Trophoblast cell (in vitro differentiated cells and primary cell): ENCODE data around the gene PLET1.

ENCODE experiments used
- DNase-seq, 2 donors: peaks; one replicate each; pipeline ENCODE4 v3.0.0-alpha.2; 2016
- H2AFZ ChIP-seq: 2 replicates; pipeline ENCODE4 v1.6.1; 2013; ENCODE audit warnings: low read length, moderate library complexity, mild to moderate bottlenecking; ENCODE audit not compliant: insufficient read depth, poor library complexity
- H2AK5ac ChIP-seq: 2 replicates; pipeline ENCODE4 v1.6.1; 2013; ENCODE audit warnings: mild to moderate bottlenecking, low read length
- H2BK120ac ChIP-seq: 2 replicates; pipeline ENCODE4 v1.6.1; 2013; ENCODE audit warnings: low read length, mild to moderate bottlenecking, moderate library complexity; ENCODE audit not compliant: insufficient read depth, poor library complexity
- H2BK12ac ChIP-seq: 2 replicates; pipeline ENCODE4 v1.6.1; 2013; ENCODE audit warnings: mild to moderate bottlenecking, low read length, moderate library complexity
- H2BK5ac ChIP-seq: 2 replicates; pipeline ENCODE4 v1.6.1; 2013; ENCODE audit warnings: low read length, low read depth, moderate library complexity, mild to moderate bottlenecking; ENCODE audit not compliant: poor library complexity
- H3K14ac ChIP-seq: 2 replicates; pipeline ENCODE4 v1.6.1; 2013; ENCODE audit warnings: mild to moderate bottlenecking, low read length
- H3K18ac ChIP-seq: 2 replicates; pipeline ENCODE4 v1.6.1; 2013; ENCODE audit warnings: mild to moderate bottlenecking, low read length
- H3K23ac ChIP-seq: 2 replicates; pipeline ENCODE4 v1.6.1; 2013; ENCODE audit warnings: low read length
- H3K27ac ChIP-seq: 2 replicates; pipeline ENCODE4 v1.5.1; 2013; ENCODE audit warnings: low read depth, mild to moderate bottlenecking, inconsistent platforms, low read length, moderate library complexity
- H3K27me3 ChIP-seq: 2 replicates; pipeline ENCODE4 v1.6.1; 2013; ENCODE audit warnings: inconsistent platforms, mild to moderate bottlenecking, low read length, moderate library complexity; ENCODE audit not compliant: insufficient read depth
- H3K36me3 ChIP-seq, 2 experiments: 1 replicate in 1 of 2; 2 replicates in 1 of 2; pipeline ENCODE4 v1.6.1; 2013; ENCODE audit warnings: low read length in 2 of 2, mild to moderate bottlenecking in 2 of 2, moderate library complexity in 1 of 2; ENCODE audit not compliant: insufficient read depth in 2 of 2, control insufficient read depth in 1 of 2
- H3K4ac ChIP-seq: 2 replicates; pipeline ENCODE4 v1.6.1; 2013; ENCODE audit warnings: low read depth, mild to moderate bottlenecking, low read length, moderate library complexity
- H3K4me1 ChIP-seq, 2 experiments: 1 replicate in 1 of 2; 2 replicates in 1 of 2; pipeline ENCODE4 v1.6.1; 2013; ENCODE audit warnings: low read length in 2 of 2, mild to moderate bottlenecking in 2 of 2, moderate library complexity in 1 of 2; ENCODE audit not compliant: insufficient read depth in 2 of 2, control insufficient read depth in 1 of 2
- H3K4me2 ChIP-seq: 2 replicates; pipeline ENCODE4 v1.6.1; 2013; ENCODE audit warnings: inconsistent platforms, mild to moderate bottlenecking, low read length, moderate library complexity
- H3K4me3 ChIP-seq: 2 replicates; pipeline ENCODE4 v1.5.1; 2013; ENCODE audit warnings: mild to moderate bottlenecking, low read depth, low read length, inconsistent platforms
- H3K79me1 ChIP-seq: one replicate; pipeline ENCODE4 v1.6.1; 2013; ENCODE audit warnings: low read length
- H3K79me2 ChIP-seq: 2 replicates; pipeline ENCODE4 v1.6.1; 2013; ENCODE audit warnings: low read length, mild to moderate bottlenecking; ENCODE audit not compliant: control insufficient read depth, insufficient read depth, poor library complexity
- H3K9ac ChIP-seq: 2 replicates; pipeline ENCODE4 v1.6.1; 2013; ENCODE audit warnings: mild to moderate bottlenecking, low read length
- H3K9me3 ChIP-seq: 2 replicates; pipeline ENCODE4 v1.6.1; 2013; ENCODE audit warnings: low read depth, mild to moderate bottlenecking, control low read depth, inconsistent platforms, low read length; ENCODE audit not compliant: insufficient read depth
- H4K12ac ChIP-seq: 2 replicates; pipeline ENCODE4 v1.6.1; 2013; ENCODE audit warnings: low read depth, mild to moderate bottlenecking, low read length, moderate library complexity
- H4K8ac ChIP-seq: 2 replicates; pipeline ENCODE4 v1.6.1; 2013; ENCODE audit warnings: low read depth, mild to moderate bottlenecking, low read length, moderate library complexity
- H4K91ac ChIP-seq: one replicate; pipeline ENCODE4 v1.6.1; 2013; ENCODE audit warnings: low read depth, mild to moderate bottlenecking, low read length, moderate library complexity
- WGBS: extraction: QIAGEN DNeasy Blood & Tissue Kit; methylation state at CpG from one replicate; pipeline ENCODE4 v1.1.7; 2013; ENCODE audit warnings: missing lambda C conversion rate; ENCODE audit not compliant: insufficient read length, insufficient coverage; ENCODE audit errors: extremely low coverage; 5-methylcytosine and 5-hydroxymethylcytosine counted together

Gene PLET1

DNA sequence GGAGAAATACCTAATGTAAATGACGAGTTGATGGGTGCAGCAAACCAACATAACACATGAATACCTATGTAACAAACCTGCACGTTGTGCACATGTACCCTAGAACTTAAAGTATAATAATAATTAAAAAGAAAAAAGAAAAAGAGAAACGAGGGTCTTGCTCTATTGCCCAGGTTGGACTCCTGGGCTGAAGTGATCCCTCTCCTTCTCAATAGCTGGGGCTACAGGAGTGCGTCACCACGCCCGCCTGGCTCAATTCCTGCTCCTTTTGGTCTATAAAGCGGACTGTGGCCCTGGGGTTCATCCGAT lies 35.0 kb downstream of the PLET1 start:
- Histone ChIP-seq H3K27me3 (no peaks in the 10 kb centered on the region), H3K36me3 (peaks cover 0 to 9% of the 10 kb centered on the region in 2 experiments), H4K12ac (peak overlapping the region; percentile 79), H3K14ac (peak overlapping the region; percentile 37), H3K9ac (peak overlapping the region; percentile 88), H4K8ac (peak overlapping the region; percentile 87), H3K4me2 (peak overlapping the region; percentile 60), H3K27ac (peak overlapping the region; percentile 98), H3K23ac (no peak overlapping the region), H3K79me2 (peaks cover 20% of the 10 kb centered on the region), H2BK5ac (peak overlapping the region; percentile 88), H3K4ac (peak overlapping the region; percentile 6), H3K9me3 (no peaks in the 10 kb centered on the region), H3K79me1 (peaks cover 35% of the 10 kb centered on the region), H2BK120ac (peak overlapping the region; percentile 16), H2AK5ac (peak overlapping the region; percentile 11), H2BK12ac (peak overlapping the region; percentile 29), H2AFZ (peak overlapping the region; percentile 64), H3K18ac (peak overlapping the region; percentile 39), H3K4me1 (peaks cover 18 to 23% of the 10 kb centered on the region in 2 experiments), H3K4me3 (peak overlapping the region; percentile 95), H4K91ac (peak overlapping the region; percentile 86)
- no CpG with 5 or more reads among the region's 8 CpGs for WGBS
- DNase-seq: no peak

DNA sequence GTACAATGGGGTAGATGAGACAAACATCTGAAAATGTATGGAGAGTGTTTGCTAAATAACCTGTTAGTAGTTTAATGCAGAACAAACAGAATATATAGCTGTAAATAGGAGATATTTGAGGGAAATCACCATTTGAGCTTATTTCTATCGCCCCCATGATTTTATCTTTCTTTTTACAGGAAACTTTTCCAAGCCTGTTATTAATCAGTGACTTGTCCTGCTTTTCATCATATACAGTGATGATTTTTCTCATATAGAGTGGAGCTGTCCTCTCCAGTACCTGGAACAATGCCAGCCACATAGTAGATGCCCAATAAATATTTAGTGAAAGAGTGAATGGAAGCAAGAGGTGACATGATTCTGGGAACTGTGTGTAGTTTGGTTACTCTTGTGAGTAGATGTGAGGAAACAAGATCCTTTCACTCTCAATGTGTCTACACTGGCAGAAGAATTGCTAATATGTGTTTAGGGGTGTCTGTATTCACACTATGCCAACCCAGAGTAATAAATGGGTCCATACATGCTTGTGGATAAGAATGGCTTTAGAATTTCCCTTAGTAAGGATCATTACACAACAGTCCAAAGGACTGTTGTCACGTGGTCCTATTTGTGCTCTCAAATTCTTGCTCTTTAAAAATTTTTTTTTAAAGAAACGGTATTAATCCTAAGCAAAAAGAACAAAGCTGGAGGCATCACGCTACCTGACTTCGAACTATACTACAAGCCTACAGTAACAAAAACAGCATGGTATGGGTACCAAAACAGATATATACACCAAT lies 36.7 kb downstream of the PLET1 start:
- no peak overlapping the region for H2BK120ac ChIP-seq
- no peak overlapping the region for H2BK5ac ChIP-seq
- DNase-seq: no peak
- peaks cover 42% of the 10 kb centered on the region for H3K79me1 ChIP-seq
- H2AFZ ChIP-seq: no peak overlapping the region
- H3K9me3 ChIP-seq: no peaks in the 10 kb centered on the region
- peaks cover 17 to 24% of the 10 kb centered on the region in 2 experiments for H3K4me1 ChIP-seq
- no peak overlapping the region for H4K91ac ChIP-seq
- no peak overlapping the region for H2BK12ac ChIP-seq
- H3K4ac ChIP-seq: no peak overlapping the region
- no peak overlapping the region for H4K8ac ChIP-seq
- no peak overlapping the region for H3K27ac ChIP-seq
- H3K23ac ChIP-seq: no peak overlapping the region
- no peak overlapping the region for H2AK5ac ChIP-seq
- H3K4me2 ChIP-seq: no peak overlapping the region
- peaks cover 0 to 1% of the 10 kb centered on the region in 2 experiments for H3K36me3 ChIP-seq
- H3K79me2 ChIP-seq: peaks cover 21% of the 10 kb centered on the region
- no peak overlapping the region for H3K18ac ChIP-seq
- H3K14ac ChIP-seq: no peak overlapping the region
- no peaks in the 10 kb centered on the region for H3K27me3 ChIP-seq
- no peak overlapping the region for H4K12ac ChIP-seq
- H3K9ac ChIP-seq: no peak overlapping the region
- H3K4me3 ChIP-seq: no peak overlapping the region
- WGBS: no CpG with 5 or more reads among the region's 5 CpGs

DNA sequence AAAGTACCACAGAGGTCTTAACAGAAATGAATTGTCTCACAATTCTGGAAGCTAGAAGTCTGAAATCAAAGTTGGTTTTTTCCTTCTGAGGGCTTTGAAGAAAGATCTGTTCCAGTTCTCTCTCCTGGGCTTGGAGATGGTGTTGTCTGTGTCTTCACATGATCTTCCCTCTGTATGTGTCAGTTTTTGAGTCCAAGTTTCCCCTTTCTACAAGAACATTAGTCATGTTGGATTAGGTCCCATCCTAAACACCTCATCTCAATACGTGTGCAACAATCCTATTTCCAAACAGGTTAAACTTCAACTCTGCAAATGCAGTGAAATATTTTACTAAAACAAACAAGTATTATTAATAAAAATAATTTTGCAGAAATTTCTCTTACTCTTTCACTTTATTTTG lies 37.5 kb downstream of the PLET1 start:
- Histone ChIP-seq H3K36me3 (peaks cover 0 to 1% of the 10 kb centered on the region in 2 experiments), H4K12ac (no peak overlapping the region), H3K4me3 (no peak overlapping the region), H4K8ac (no peak overlapping the region), H3K23ac (no peak overlapping the region), H3K27me3 (no peaks in the 10 kb centered on the region), H3K18ac (no peak overlapping the region), H2BK120ac (peak overlapping the region; percentile 97), H3K14ac (no peak overlapping the region), H3K9ac (no peak overlapping the region), H3K27ac (peak overlapping the region; percentile 93), H2AFZ (no peak overlapping the region), H3K79me2 (peaks cover 21% of the 10 kb centered on the region), H2BK5ac (no peak overlapping the region), H3K4me1 (peaks cover 17 to 24% of the 10 kb centered on the region in 2 experiments), H3K79me1 (peaks cover 42% of the 10 kb centered on the region), H2BK12ac (no peak overlapping the region), H2AK5ac (no peak overlapping the region), H3K9me3 (no peaks in the 10 kb centered on the region), H3K4me2 (no peak overlapping the region), H3K4ac (no peak overlapping the region), H4K91ac (no peak overlapping the region)
- WGBS: no CpG with 5 or more reads among the region's 1 CpG
- no peak for DNase-seq

DNA sequence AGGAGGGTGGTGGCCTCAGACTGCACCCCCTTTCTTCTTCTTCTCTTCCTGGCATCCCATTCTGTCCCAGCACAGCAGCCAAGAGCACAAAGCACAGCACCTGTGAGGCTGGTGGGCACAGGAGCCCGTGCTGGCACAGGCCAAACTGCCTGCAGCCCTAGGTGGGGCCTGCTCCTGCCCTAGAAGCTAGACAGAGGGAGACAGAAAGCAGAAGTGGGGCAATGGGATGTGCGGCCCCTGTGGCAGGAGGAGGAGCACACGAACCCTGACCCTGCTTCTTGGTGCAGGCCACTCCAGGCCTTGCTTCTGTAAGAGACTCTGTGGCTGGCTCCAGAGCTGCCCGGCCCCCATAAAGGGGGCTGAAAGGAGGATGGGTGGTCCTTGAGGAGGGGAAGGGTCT lies 38.4 kb downstream of the PLET1 start:
- Histone ChIP-seq H3K27me3 (no peaks in the 10 kb centered on the region), H3K23ac (no peak overlapping the region), H4K8ac (peak overlapping the region; percentile 4), H3K4me1 (peaks cover 15 to 21% of the 10 kb centered on the region in 2 experiments), H2AFZ (peak overlapping the region; percentile 6), H3K9me3 (no peaks in the 10 kb centered on the region), H3K14ac (peak overlapping the region; percentile 37), H4K91ac (peak overlapping the region; percentile 82), H3K4ac (peak overlapping the region; percentile 7), H3K79me2 (peaks cover 18% of the 10 kb centered on the region), H3K79me1 (peaks cover 40% of the 10 kb centered on the region), H2BK120ac (peak overlapping the region; percentile 97), H3K4me2 (no peak overlapping the region), H4K12ac (peak overlapping the region; percentile 5), H2BK12ac (peak overlapping the region; percentile 39), H2AK5ac (peak overlapping the region; percentile 49), H3K36me3 (no peaks in the 10 kb centered on the region), H3K18ac (peak overlapping the region; percentile 16), H3K27ac (peak overlapping the region; percentile 93), H2BK5ac (peak overlapping the region; percentile 88), H3K4me3 (no peak overlapping the region), H3K9ac (no peak overlapping the region)
- DNase-seq: no peak
- WGBS: no CpG with 5 or more reads among the region's 4 CpGs
